ENCODE results near the gene HNRNPUL1. TPM values are rescaled to one million over a fixed set of nuclear protein-coding genes. Genes with fewer than 3 reads are reported as not detected.

HNRNPUL1 gene
- total RNA-seq = 50.6 and 112 TPM in 2 replicates

DNA sequence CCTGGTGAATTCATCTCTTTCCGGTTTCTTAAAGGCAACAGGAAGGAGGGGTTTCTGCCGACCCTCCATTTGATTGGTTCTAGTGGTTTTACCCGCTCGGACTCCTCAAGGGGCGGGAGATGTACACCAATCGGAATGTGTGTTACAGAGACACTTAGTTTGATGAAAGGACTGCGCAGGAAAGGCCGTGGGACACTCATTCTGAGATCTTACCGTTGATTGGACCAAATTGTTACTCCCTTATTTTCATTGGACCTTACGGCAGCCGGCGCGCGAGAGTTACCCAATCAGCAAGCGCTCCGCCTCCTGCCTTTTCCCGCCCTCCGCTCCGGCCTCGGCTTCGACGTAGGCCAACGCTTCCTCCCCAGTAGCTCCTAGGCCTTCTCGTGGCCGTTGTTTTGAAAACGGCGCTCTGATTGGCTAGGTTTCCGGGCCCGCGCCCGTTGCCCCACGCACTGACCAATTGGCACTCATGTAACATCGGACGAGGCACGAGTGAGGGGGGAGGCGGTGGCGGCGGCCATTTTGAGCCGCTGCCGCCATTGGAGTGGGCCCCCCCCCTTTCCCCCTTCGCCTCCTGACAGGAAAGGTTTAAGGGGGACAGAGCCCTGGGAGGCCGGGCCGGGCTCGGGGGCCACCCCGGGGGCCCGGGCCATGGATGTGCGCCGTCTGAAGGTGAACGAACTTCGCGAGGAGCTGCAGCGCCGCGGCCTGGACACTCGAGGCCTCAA lies at the start of gene HNRNPUL1:
Gene HNRNPUL1 (plus strand): TSS at position 523 of the 731 bp plus-strand sequence. CDS start 132 bp downstream, at position 655.

DNA sequence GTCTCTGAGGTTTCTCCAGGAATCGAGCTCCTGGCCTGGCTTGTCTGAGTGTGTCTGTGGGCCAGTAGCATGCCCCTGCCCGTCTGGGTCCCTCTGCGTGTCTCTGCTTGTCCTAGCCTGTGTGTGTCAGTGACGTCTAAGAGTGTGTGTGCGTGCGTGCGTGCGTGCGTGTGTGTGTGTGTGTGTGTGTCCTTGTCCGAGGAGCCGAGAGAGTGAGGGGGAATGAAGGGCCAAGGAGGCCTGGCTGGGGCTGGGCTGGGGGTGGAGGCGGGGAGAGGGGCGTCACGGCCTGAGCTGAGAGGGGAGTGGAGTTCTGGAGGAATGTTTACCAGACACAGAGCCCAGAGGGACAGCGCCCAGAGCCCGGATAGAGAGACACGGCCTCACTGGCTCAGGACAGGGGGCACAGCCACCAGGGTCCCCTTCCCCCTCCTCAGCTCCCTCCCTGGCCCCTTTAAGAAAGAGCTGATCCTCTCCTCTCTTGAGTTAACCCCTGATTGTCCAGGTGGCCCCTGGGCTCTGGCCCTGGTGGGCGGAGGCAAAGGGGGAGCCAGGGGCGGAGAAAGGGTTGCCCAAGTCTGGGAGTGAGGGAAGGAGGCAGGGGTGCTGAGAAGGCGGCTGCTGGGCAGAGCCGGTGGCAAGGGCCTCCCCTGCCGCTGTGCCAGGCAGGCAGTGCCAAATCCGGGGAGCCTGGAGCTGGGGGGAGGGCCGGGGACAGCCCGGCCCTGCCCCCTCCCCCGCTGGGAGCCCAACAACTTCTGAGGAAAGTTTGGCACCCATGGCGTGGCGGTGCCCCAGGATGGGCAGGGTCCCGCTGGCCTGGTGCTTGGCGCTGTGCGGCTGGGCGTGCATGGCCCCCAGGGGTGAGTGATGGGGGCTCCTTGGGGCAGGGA lies 45.3 kb upstream of the HNRNPUL1 start, which contains the start of gene AXL:
Gene AXL (plus strand): TSS at position 609 of the 893 bp plus-strand sequence. CDS start 170 bp downstream, at position 779.

DNA sequence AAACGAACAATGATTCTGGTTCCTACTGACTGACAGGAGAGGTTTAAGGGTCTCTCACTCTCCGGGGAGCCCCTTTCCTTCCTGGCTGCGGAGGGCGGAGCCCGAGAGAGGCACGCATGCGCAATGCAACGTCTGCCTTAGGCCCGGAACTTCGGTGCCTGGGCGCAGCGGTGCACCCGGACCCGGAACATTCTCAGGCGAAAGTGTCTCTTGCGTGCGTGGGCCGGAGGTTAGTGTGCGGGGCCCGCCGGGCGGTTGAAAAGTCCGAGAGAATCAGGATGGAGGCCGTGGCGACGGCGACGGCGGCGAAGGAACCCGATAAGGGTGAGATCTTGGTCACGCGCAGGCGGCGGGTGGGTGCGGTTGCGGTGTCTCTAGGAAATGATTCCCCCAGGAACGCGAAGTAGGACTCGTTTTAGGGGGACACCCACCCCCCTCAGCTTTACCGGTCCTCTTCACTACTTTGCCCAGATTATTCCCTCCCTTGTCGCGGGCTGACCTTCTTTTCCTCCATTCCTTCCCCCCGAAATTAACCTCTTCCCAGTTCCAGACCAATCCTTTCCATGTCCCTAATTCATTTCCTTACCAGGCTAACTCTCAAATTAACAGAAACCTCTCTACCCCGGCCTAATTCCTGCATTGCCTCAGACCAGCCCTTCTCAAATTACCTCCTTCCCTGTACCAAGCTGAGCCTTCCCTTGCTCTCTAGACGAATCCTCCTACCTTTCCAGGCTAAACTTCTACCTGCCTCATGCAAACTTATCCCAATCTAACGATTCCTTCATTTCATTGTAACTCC lies 46.1 kb downstream of the HNRNPUL1 start, which contains the start of gene CCDC97:
Gene CCDC97 (plus strand): TSS at position 140 of the 799 bp plus-strand sequence. CDS start 139 bp downstream, at position 279.

DNA sequence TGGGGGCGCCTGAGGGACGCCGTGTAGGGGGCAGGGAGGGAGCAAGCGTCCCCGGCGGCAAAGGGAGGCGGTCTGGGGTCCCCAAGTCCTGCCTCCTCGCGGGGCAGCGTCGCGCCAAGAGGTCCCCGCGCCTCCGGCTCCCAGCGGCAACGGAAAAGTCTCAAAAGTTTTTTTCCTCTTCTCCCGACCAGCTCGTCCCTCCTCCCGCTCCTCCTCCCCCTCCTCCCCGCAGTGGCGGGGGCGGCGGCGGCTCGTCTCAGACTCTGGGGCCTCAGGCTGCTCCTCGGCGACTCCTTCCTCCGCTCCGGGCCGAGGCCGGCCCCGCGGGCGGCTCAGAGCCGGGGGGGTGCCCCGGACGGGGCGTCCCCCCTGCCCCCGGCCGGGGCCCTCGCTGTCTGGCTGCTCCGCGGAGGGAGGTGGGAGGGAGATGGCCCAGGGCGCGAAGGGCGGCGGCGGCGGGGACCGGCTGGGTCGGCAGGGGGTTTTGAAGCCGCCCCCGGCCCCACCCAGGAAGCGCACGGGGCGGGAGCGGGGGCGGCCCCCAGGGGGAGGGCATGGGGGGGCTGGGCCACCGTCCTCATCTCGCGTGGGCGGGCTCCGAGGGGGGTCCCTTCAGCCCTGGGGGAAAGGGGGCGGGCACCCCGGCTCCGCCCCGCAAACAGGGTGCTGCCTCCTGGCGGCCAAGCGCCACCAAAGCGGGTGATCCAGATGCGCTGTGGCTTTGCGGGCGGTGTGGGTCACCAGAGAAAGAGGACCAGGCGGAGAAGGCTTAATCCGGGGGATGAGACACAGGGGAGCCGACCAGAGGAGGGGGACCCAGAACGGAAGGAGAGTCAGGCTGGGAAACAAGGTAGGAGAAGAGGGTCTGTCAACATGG lies 89.5 kb downstream of the HNRNPUL1 start, which contains the start of gene TGFB1:
Gene TGFB1 (minus strand): TSS at position 457 of the 877 bp plus-strand sequence. CDS start 878 bp downstream, outside the sequence.

Other genes with a start within 250 kb of the HNRNPUL1 start
- not detected in 2 replicates for gene CYP2A13, start 175.9 kb upstream of the HNRNPUL1 start, total RNA-seq
- not detected in 2 replicates for gene CYP2F1, start 149.9 kb upstream of the HNRNPUL1 start, total RNA-seq
- 19.5 and 44.2 TPM in 2 replicates for gene CYP2S1, start 71.2 kb upstream of the HNRNPUL1 start, total RNA-seq
- 23.9 and 40.2 TPM in 2 replicates for gene AXL, start 45.1 kb upstream of the HNRNPUL1 start, total RNA-seq
- 10.3 and 18.2 TPM in 2 replicates for gene CCDC97, start 45.8 kb downstream of the HNRNPUL1 start, total RNA-seq
- 5.5 and 22.2 TPM in 2 replicates for gene TGFB1, start 89.5 kb downstream of the HNRNPUL1 start, total RNA-seq
- 1.3 and 1.7 TPM in 2 replicates for gene B9D2, start 99.8 kb downstream of the HNRNPUL1 start, total RNA-seq
- gene TMEM91, start 112.2 kb downstream of the HNRNPUL1 start, total RNA-seq = 8.7 and 9.2 TPM in 2 replicates
- gene EXOSC5, start 133.0 kb downstream of the HNRNPUL1 start, total RNA-seq = 20.8 and 30.4 TPM in 2 replicates
- gene BCKDHA, start 133.4 kb downstream of the HNRNPUL1 start, total RNA-seq = 30.3 and 40.0 TPM in 2 replicates
- 3.3 and 3.4 TPM in 2 replicates for gene B3GNT8, start 163.0 kb downstream of the HNRNPUL1 start, total RNA-seq
- 32.6 and 33.2 TPM in 2 replicates for gene DMAC2, start 175.5 kb downstream of the HNRNPUL1 start, total RNA-seq
- not detected in 2 replicates for gene ERICH4, start 178.8 kb downstream of the HNRNPUL1 start, total RNA-seq

All from nasal cavity respiratory epithelium epithelial cell of viscerocranial mucosa (primary cell).